Tibial nerve (tissue), 4 donors: ENCODE measurements around the gene SLC7A1. TPM values are rescaled to one million over a fixed set of nuclear protein-coding genes. Genes with fewer than 3 reads are reported as not detected.
A peak's percentile ranks its signal among the peaks of the same experiment; 100 is the strongest.

ENCODE experiments used
- DNase-seq, 2 donors: peaks; one replicate each; pipeline ENCODE4 v3.0.0-alpha.2; 2019; ENCODE audit warnings: low spot score in 2 of 2
- H3K27ac ChIP-seq, 4 donors: fragments of 200-600 bp; sonication (generic) in 3 of 4; one replicate each; pipeline ENCODE4 v1.5.1; 2017 to 2019; ENCODE audit warnings: mild to moderate bottlenecking in 1 of 4
- H3K27me3 ChIP-seq, 2 donors: fragments of 200-600 bp; sonication (generic) in 1 of 2; one replicate each; pipeline versions ENCODE4 v1.5.1 to v1.6.0; 2017 to 2019
- H3K36me3 ChIP-seq, 3 donors: fragments of 200-600 bp; sonication (generic); one replicate each; pipeline ENCODE4 v1.5.1; 2018 to 2019
- H3K4me1 ChIP-seq, 4 donors: fragments of 200-600 bp; sonication (generic) in 3 of 4; one replicate each; pipeline ENCODE4 v1.5.1; 2017 to 2019
- H3K4me3 ChIP-seq, 4 donors: fragments of 200-600 bp; sonication (generic) in 3 of 4; one replicate each; pipeline ENCODE4 v1.5.1; 2017 to 2019; ENCODE audit warnings: mild to moderate bottlenecking in 1 of 4, moderate library complexity in 1 of 4
- H3K9me3 ChIP-seq, 4 donors: fragments of 200-600 bp; sonication (generic) in 3 of 4; one replicate each; pipeline ENCODE4 v1.5.1; 2017 to 2019
- CTCF ChIP-seq, 5 experiments: fragments of 200-600 bp in 3 of 5; fragments of 450-650 bp in 2 of 5; sonication (generic) in 3 of 5; IDR thresholded peaks; one replicate each; pipeline ENCODE4 v1.5.1; 2016 to 2019; ENCODE audit warnings: antibody characterized with exemption in 5 of 5, mild to moderate bottlenecking in 3 of 5, moderate library complexity in 2 of 5
- EP300 ChIP-seq, 2 donors: sonication (generic); formaldehyde crosslinking; IDR thresholded peaks; one replicate each; pipeline ENCODE4 v1.6.1; 2017; ENCODE audit warnings: antibody characterized with exemption in 2 of 2, mild to moderate bottlenecking in 1 of 2
- POLR2A ChIP-seq, 2 donors: fragments of 450-650 bp; IDR thresholded peaks; one replicate each; pipeline ENCODE4 v1.6.1; 2017; ENCODE audit warnings: antibody characterized with exemption in 2 of 2, mild to moderate bottlenecking in 2 of 2, moderate library complexity in 2 of 2
- WGBS, 2 donors: methylation state at CpG; one replicate each; pipeline ENCODE4 v1.1.5; 2018; 5-methylcytosine and 5-hydroxymethylcytosine counted together
- total RNA-seq, 4 donors: library from RNA; depleted of rRNA; stranded (reverse); fragments of >200 nt; gene quantifications; one replicate each; pipeline ENCODE4 v1.1.0, GENCODE V29; 2016

SLC7A1 gene
- total RNA-seq, 4 donors from 2014 or later: 9.2 to 46.5 (median 24.7) TPM

GRCh38 chr13:29573190-29573589, 22.3 kb downstream of the SLC7A1 start:
- TF ChIP-seq POLR2A (IDR thresholded peaks at IDR 0.05) (no peak), EP300 (IDR thresholded peaks at IDR 0.05) (peak in 1 of 2 donors; percentile 43), CTCF (IDR thresholded peaks at IDR 0.05) (no peak)
- peaks cover 0 to 21% (median 2%) of the 10 kb centered on the region in 4 donors for H3K4me1 ChIP-seq
- no peak overlapping the region for H3K4me3 ChIP-seq
- H3K36me3 ChIP-seq: no peaks in the 10 kb centered on the region
- WGBS, 2 donors: 17 to 18% methylated on average over 8 of the region's 8 CpGs
- H3K9me3 ChIP-seq: no peaks in the 10 kb centered on the region
- no peaks in the 10 kb centered on the region for H3K27me3 ChIP-seq
- no peak overlapping the region for H3K27ac ChIP-seq
- DNase-seq: peak in 1 of 2 donors; percentile 57

GRCh38 chr13:29572575-29572974, 22.9 kb downstream of the SLC7A1 start:
- H3K9me3 ChIP-seq: no peaks in the 10 kb centered on the region
- no peaks in the 10 kb centered on the region for H3K36me3 ChIP-seq
- no peak for DNase-seq
- H3K27ac ChIP-seq: no peak overlapping the region
- peaks cover 0 to 18% (median 0%) of the 10 kb centered on the region in 4 donors for H3K4me1 ChIP-seq
- WGBS, 2 donors: 71 to 72% methylated on average over 5 of the region's 5 CpGs
- H3K27me3 ChIP-seq: no peaks in the 10 kb centered on the region
- no peak for TF ChIP-seq EP300 (IDR thresholded peaks at IDR 0.05)
- no peak for TF ChIP-seq POLR2A (IDR thresholded peaks at IDR 0.05)
- TF ChIP-seq CTCF (IDR thresholded peaks at IDR 0.05): no peak
- no peak overlapping the region for H3K4me3 ChIP-seq

GRCh38 chr13:29571876-29572570, 23.5 kb downstream of the SLC7A1 start:
- Histone ChIP-seq H3K4me3 (no peak overlapping the region), H3K36me3 (no peaks in the 10 kb centered on the region), H3K27ac (no peak overlapping the region), H3K4me1 (peaks cover 0 to 22% (median 0%) of the 10 kb centered on the region in 4 donors), H3K9me3 (no peaks in the 10 kb centered on the region), H3K27me3 (no peaks in the 10 kb centered on the region)
- TF ChIP-seq CTCF (IDR thresholded peaks at IDR 0.05) (no peak), POLR2A (IDR thresholded peaks at IDR 0.05) (no peak), EP300 (IDR thresholded peaks at IDR 0.05) (no peak)
- 94 to 97% methylated on average over 17 of the region's 17 CpGs for WGBS, 2 donors
- no peak for DNase-seq

- WGBS, 2 donors: 77 to 79% methylated on average over 15 of the region's 15 CpGs
- Histone ChIP-seq H3K36me3 (no peaks in the 10 kb centered on the region), H3K9me3 (no peaks in the 10 kb centered on the region), H3K27ac (no peak overlapping the region), H3K4me3 (no peak overlapping the region), H3K4me1 (peaks cover 0 to 22% (median 0%) of the 10 kb centered on the region in 4 donors), H3K27me3 (no peaks in the 10 kb centered on the region)
- DNase-seq: no peak
- no peak for TF ChIP-seq EP300 (IDR thresholded peaks at IDR 0.05)
- TF ChIP-seq CTCF (IDR thresholded peaks at IDR 0.05): no peak
- TF ChIP-seq POLR2A (IDR thresholded peaks at IDR 0.05): no peak
Observed at GRCh38 chr13:29570051-29570654, 25.3 kb downstream of the SLC7A1 start.
